Measurements from ENCODE around the gene HAUS1. TPM values are rescaled to one million over a fixed set of nuclear protein-coding genes. Genes with fewer than 3 reads are reported as not detected.

The HAUS1 gene
- total and polyA plus RNA-seq, 9 donors: 21.7 to 37.7 (median 28.8) TPM

- Histone ChIP-seq H3K4me3 (ENCODE audit: low read length) (no peak overlapping the region), H3K27me3 (ENCODE audit: control insufficient read depth, insufficient read depth, low read length) (no peaks in the 10 kb centered on the region), H3K9me3 (replicated peaks; ENCODE audit: control insufficient read depth, low read depth, low read length) (no peaks in the 10 kb centered on the region), H3K27ac (ENCODE audit: low read length) (no peak overlapping the region), H3K4me1 (ENCODE audit: control insufficient read depth, insufficient read depth, low read length) (peaks cover 7% of the 10 kb centered on the region), H3K36me3 (ENCODE audit: control insufficient read depth, insufficient read depth, low read length) (no peaks in the 10 kb centered on the region)
- no peak for DNase-seq
- no CpG with 5 or more reads among the region's 3 CpGs for WGBS (ENCODE audit: insufficient coverage)
These were observed 71.8 kb downstream of the HAUS1 start for GRCh38 chr18:46176001-46176400.

Other genes with a start within 250 kb of the HAUS1 start
- 14.9 TPM for gene EPG5, start 137.1 kb upstream of the HAUS1 start, total RNA-seq
- gene EPG5, start 137.1 kb upstream of the HAUS1 start, polyA plus RNA-seq (ENCODE audit: insufficient read depth in 1 of 8, insufficient read length in 8 of 8, low replicate concordance in 1 of 8): 10 to 100 TPM in 7 of 8 donors, 1 to 10 TPM in 1; 9.1 to 17.1 (median 11.4) TPM
- 2.0 TPM for gene PSTPIP2, start 32.1 kb upstream of the HAUS1 start, total RNA-seq
- 1 to 10 TPM; 1.3 to 2.8 (median 2.0) TPM for gene PSTPIP2, start 32.1 kb upstream of the HAUS1 start, polyA plus RNA-seq (ENCODE audit: insufficient read depth in 1 of 8, insufficient read length in 8 of 8, low replicate concordance in 1 of 8)
- 597 TPM for gene ATP5F1A, start 6.1 kb upstream of the HAUS1 start, total RNA-seq
- 100 to 1,000 TPM; 467 to 549 (median 489) TPM for gene ATP5F1A, start 6.1 kb upstream of the HAUS1 start, polyA plus RNA-seq (ENCODE audit: insufficient read depth in 1 of 8, insufficient read length in 8 of 8, low replicate concordance in 1 of 8)